ENCODE measurements around the gene HSDL1. TPM values are rescaled to one million over a fixed set of nuclear protein-coding genes. Genes with fewer than 3 reads are reported as not detected.

Gene HSDL1
- total and polyA plus RNA-seq, 2 donors = 21.2 to 21.4 TPM

- Histone ChIP-seq H3K36me3 (ENCODE audit: control insufficient read depth in 2 of 2, insufficient read depth in 2 of 2, low read length in 1 of 2) (peaks cover 52 to 57% of the 10 kb centered on the region in 2 donors), H3K27me3 (ENCODE audit: control insufficient read depth in 2 of 2, insufficient read depth in 1 of 2, low read length in 1 of 2) (no peaks in the 10 kb centered on the region), H3K4me3 (ENCODE audit: low read length in 2 of 2) (no peak overlapping the region), H3K9me3 (ENCODE audit: control insufficient read depth in 2 of 2, insufficient read depth in 1 of 2, low read length in 1 of 2) (no peaks in the 10 kb centered on the region), H3K4me1 (ENCODE audit: control insufficient read depth in 2 of 2, insufficient read depth in 2 of 2, low read length in 2 of 2) (no peaks in the 10 kb centered on the region), H3K27ac (ENCODE audit: low read depth in 1 of 2, low read length in 1 of 2) (no peak overlapping the region)
- 97% methylated on average over 3 of the region's 3 CpGs for WGBS
- no peak for DNase-seq (ENCODE audit: low read depth in 6 of 9, low spot score in 9 of 9)
Observed at GRCh38 chr16:84074721-84075120, 70.3 kb downstream of the HSDL1 start.

Other genes with a start within 250 kb of the HSDL1 start
- 1.8 TPM for gene MLYCD, start 246.1 kb downstream of the HSDL1 start, total RNA-seq
- 3.5 TPM for gene MLYCD, start 246.1 kb downstream of the HSDL1 start, polyA plus RNA-seq
- 0.42 TPM for gene OSGIN1, start 191.9 kb downstream of the HSDL1 start, total RNA-seq
- 3.8 TPM for gene OSGIN1, start 191.9 kb downstream of the HSDL1 start, polyA plus RNA-seq
- 0.19 TPM for gene NECAB2, start 176.9 kb downstream of the HSDL1 start, total RNA-seq
- gene NECAB2, start 176.9 kb downstream of the HSDL1 start, polyA plus RNA-seq = 0.75 TPM
- 0.57 TPM for gene SLC38A8, start 102.4 kb downstream of the HSDL1 start, total RNA-seq
- gene SLC38A8, start 102.4 kb downstream of the HSDL1 start, polyA plus RNA-seq = 0.66 TPM
- gene MBTPS1, start 28.2 kb downstream of the HSDL1 start, total RNA-seq = 39.4 TPM
- gene MBTPS1, start 28.2 kb downstream of the HSDL1 start, polyA plus RNA-seq = 65.6 TPM
- 0.09 TPM for gene DNAAF1, start 131 bp upstream of the HSDL1 start, total RNA-seq
- 3.1 TPM for gene DNAAF1, start 131 bp upstream of the HSDL1 start, polyA plus RNA-seq
- gene TAF1C, start 41.9 kb upstream of the HSDL1 start, total RNA-seq = 14.9 TPM
- 72.3 TPM for gene TAF1C, start 41.9 kb upstream of the HSDL1 start, polyA plus RNA-seq
- gene ADAD2, start 46.0 kb upstream of the HSDL1 start, total RNA-seq = 0.38 TPM
- gene ADAD2, start 46.0 kb upstream of the HSDL1 start, polyA plus RNA-seq = 0.71 TPM
- not detected for gene KCNG4, start 94.8 kb upstream of the HSDL1 start, total RNA-seq
- not detected for gene KCNG4, start 94.8 kb upstream of the HSDL1 start, polyA plus RNA-seq
- 0.52 TPM for gene WFDC1, start 149.7 kb upstream of the HSDL1 start, total RNA-seq
- 7.4 TPM for gene WFDC1, start 149.7 kb upstream of the HSDL1 start, polyA plus RNA-seq
- gene ATP2C2, start 223.4 kb upstream of the HSDL1 start, total RNA-seq = 0.38 TPM
- gene ATP2C2, start 223.4 kb upstream of the HSDL1 start, polyA plus RNA-seq = 0.94 TPM

Data from thymus (tissue), 11 donors.